H9 (cell line): Measurements from ENCODE around the gene TMEM164. TPM values are rescaled to one million over a fixed set of nuclear protein-coding genes. Genes with fewer than 3 reads are reported as not detected.

Source experiments
- DNase-seq: peaks from one replicate; pipeline ENCODE4 v3.0.0-alpha.2; 2017
- H2AFZ ChIP-seq: one replicate; pipeline ENCODE4 v1.6.1; 2013; ENCODE audit warnings: mild to moderate bottlenecking, low read length, control low read depth, moderate library complexity
- H2AK5ac ChIP-seq: 2 replicates; pipeline ENCODE4 v1.6.1; 2013; ENCODE audit warnings: low read length, control low read depth, mixed read lengths; ENCODE audit not compliant: insufficient read length
- H2BK120ac ChIP-seq: one replicate; pipeline ENCODE4 v1.6.1; 2013; ENCODE audit warnings: low read depth, mild to moderate bottlenecking, low read length, control low read depth, inconsistent platforms; ENCODE audit not compliant: poor library complexity, severe bottlenecking
- H2BK12ac ChIP-seq: 2 replicates; pipeline ENCODE4 v1.6.1; 2013; ENCODE audit warnings: low read length, control low read depth, mixed read lengths, low read depth; ENCODE audit not compliant: insufficient read length
- H2BK15ac ChIP-seq: 2 replicates; pipeline ENCODE4 v1.6.1; 2013; ENCODE audit warnings: low read depth, low read length, control low read depth
- H2BK20ac ChIP-seq: one replicate; pipeline ENCODE4 v1.6.1; 2013; ENCODE audit warnings: low read depth, mild to moderate bottlenecking, low read length, control low read depth, inconsistent platforms; ENCODE audit not compliant: poor library complexity, severe bottlenecking
- H2BK5ac ChIP-seq: 2 replicates; pipeline ENCODE4 v1.6.1; 2013; ENCODE audit warnings: low read length, control low read depth, mixed read lengths; ENCODE audit not compliant: insufficient read length
- H3K14ac ChIP-seq: 2 replicates; pipeline ENCODE4 v1.6.1; 2013; ENCODE audit warnings: low read length, control low read depth; ENCODE audit not compliant: insufficient read depth
- H3K18ac ChIP-seq: 2 replicates; pipeline ENCODE4 v1.6.1; 2013; ENCODE audit warnings: low read depth, mild to moderate bottlenecking, mixed read lengths, low read length, control low read depth; ENCODE audit not compliant: insufficient read length
- H3K23ac ChIP-seq: 2 replicates; pipeline ENCODE4 v1.6.1; 2013; ENCODE audit warnings: low read length, control low read depth, mixed read lengths, low read depth; ENCODE audit not compliant: insufficient read length
- H3K23me2 ChIP-seq: 2 replicates; pipeline ENCODE4 v1.6.1; 2013; ENCODE audit warnings: low read depth, mild to moderate bottlenecking, mixed read lengths, low read length, control low read depth; ENCODE audit not compliant: insufficient read length, poor library complexity, severe bottlenecking
- H3K27ac ChIP-seq: 2 replicates; pipeline ENCODE4 v1.5.1; 2013; ENCODE audit warnings: low read length, control low read depth, mixed read lengths, low read depth; ENCODE audit not compliant: insufficient read length
- H3K27me3 ChIP-seq: 2 replicates; pipeline ENCODE4 v1.6.1; 2013; ENCODE audit warnings: low read length, control low read depth, inconsistent platforms; ENCODE audit not compliant: insufficient read depth
- H3K4ac ChIP-seq: 2 replicates; pipeline ENCODE4 v1.6.1; 2013; ENCODE audit warnings: low read depth, mild to moderate bottlenecking, control low read depth, inconsistent platforms, low read length, moderate library complexity
- H3K4me1 ChIP-seq: 2 replicates; pipeline ENCODE4 v1.6.1; 2013; ENCODE audit warnings: low read length, control low read depth, inconsistent platforms; ENCODE audit not compliant: insufficient read depth
- H3K4me2 ChIP-seq: 2 replicates; pipeline ENCODE4 v1.6.1; 2013; ENCODE audit warnings: low read length, control low read depth, mixed read lengths; ENCODE audit not compliant: insufficient read length, insufficient read depth
- H3K56ac ChIP-seq: 2 replicates; pipeline ENCODE4 v1.6.1; 2013; ENCODE audit warnings: low read depth, mild to moderate bottlenecking, mixed read lengths, low read length, control low read depth; ENCODE audit not compliant: insufficient read length
- H3K79me1 ChIP-seq: 2 replicates; pipeline ENCODE4 v1.6.1; 2013; ENCODE audit warnings: low read depth, mild to moderate bottlenecking, moderate library complexity, low read length, control low read depth, inconsistent platforms; ENCODE audit not compliant: insufficient read depth, poor library complexity, severe bottlenecking
- H3K79me2 ChIP-seq: 2 replicates; pipeline ENCODE4 v1.6.1; 2013; ENCODE audit warnings: low read length, control low read depth, inconsistent platforms; ENCODE audit not compliant: insufficient read depth
- H3K9ac ChIP-seq: 2 replicates; pipeline ENCODE4 v1.6.1; 2013; ENCODE audit warnings: low read length, control low read depth, mixed read lengths; ENCODE audit not compliant: insufficient read length; ENCODE audit errors: extremely low read depth
- H3K9me3 ChIP-seq: one replicate; pipeline ENCODE4 v1.6.1; 2013; ENCODE audit warnings: low read depth, low read length, inconsistent platforms; ENCODE audit not compliant: control insufficient read depth
- H3T11ph ChIP-seq: one replicate; pipeline ENCODE4 v1.6.1; 2013; ENCODE audit warnings: mild to moderate bottlenecking, low read length, control low read depth, inconsistent platforms
- H4K20me1 ChIP-seq: one replicate; pipeline ENCODE4 v1.6.1; 2013; ENCODE audit not compliant: control insufficient read depth, insufficient read length, insufficient read depth
- H4K5ac ChIP-seq: 2 replicates; pipeline ENCODE4 v1.6.1; 2013; ENCODE audit warnings: low read depth, mild to moderate bottlenecking, mixed read lengths, low read length, control low read depth; ENCODE audit not compliant: insufficient read length
- H4K8ac ChIP-seq: replicated peaks from 2 replicates; pipeline ENCODE4 v1.6.1; 2013; ENCODE audit warnings: low read length, control low read depth, mixed read lengths, low read depth; ENCODE audit not compliant: insufficient read length
- H4K91ac ChIP-seq: 2 replicates; pipeline ENCODE4 v1.6.1; 2013; ENCODE audit warnings: low read depth, mild to moderate bottlenecking, moderate library complexity, mixed read lengths, low read length, control low read depth; ENCODE audit not compliant: insufficient read length
- H3K27ac Mint-ChIP-seq, 3 experiments: 2 replicates in 2 of 3; 3 replicates in 1 of 3; pipeline ENCODE4 v1.8.0; 2020 to 2021; ENCODE audit warnings: mixed read lengths in 3 of 3, mild to moderate bottlenecking in 1 of 3, moderate library complexity in 1 of 3
- H3K27me3 Mint-ChIP-seq: 2 replicates; pipeline ENCODE4 v1.8.0; 2021; ENCODE audit warnings: low read depth, mild to moderate bottlenecking, moderate library complexity, mixed read lengths
- H3K36me3 Mint-ChIP-seq, 3 experiments: 2 replicates in 2 of 3; 3 replicates in 1 of 3; pipeline ENCODE4 v1.8.0; 2020 to 2021; ENCODE audit warnings: low read depth in 3 of 3, mixed read lengths in 3 of 3; ENCODE audit not compliant: insufficient read depth in 1 of 3
- H3K4me1 Mint-ChIP-seq, 2 experiments: 2 replicates each; pipeline ENCODE4 v1.8.0; 2020; ENCODE audit warnings: mixed read lengths in 2 of 2
- H3K4me3 Mint-ChIP-seq, 2 experiments: 2 replicates in 1 of 2; 3 replicates in 1 of 2; pipeline ENCODE4 v1.8.0; 2020 to 2021; ENCODE audit warnings: mild to moderate bottlenecking in 2 of 2, mixed read lengths in 2 of 2, moderate library complexity in 1 of 2
- H3K9me3 Mint-ChIP-seq, 2 experiments: 2 replicates in 1 of 2; 3 replicates in 1 of 2; pipeline ENCODE4 v1.8.0; 2020; ENCODE audit warnings: mild to moderate bottlenecking in 2 of 2, mixed read lengths in 2 of 2, moderate library complexity in 1 of 2
- WGBS: extraction: QIAGEN DNeasy Blood & Tissue Kit; methylation state at CpG from one replicate; pipeline ENCODE4 v1.1.7; 2013; ENCODE audit warnings: missing lambda C conversion rate, low lambda C conversion rate, mixed read lengths; ENCODE audit not compliant: insufficient read length; ENCODE audit errors: extremely low coverage; 5-methylcytosine and 5-hydroxymethylcytosine counted together
- total RNA-seq: library from RNA; stranded (reverse); gene quantifications from 2 replicates; pipeline ENCODE4 v1.2.1, GENCODE V29; 2021
- TF ChIP-seq, protein P1 (sequence below): fragments of 200-600 bp; sonication (generic); conservative IDR thresholded peaks from 3 replicates; pipeline ENCODE4 v1.8.0; 2021; ENCODE audit warnings: antibody characterized with exemption, mild to moderate bottlenecking

Gene TMEM164
- total RNA-seq, 1 experiment from 2014 or later = 30.4 TPM

DNA sequence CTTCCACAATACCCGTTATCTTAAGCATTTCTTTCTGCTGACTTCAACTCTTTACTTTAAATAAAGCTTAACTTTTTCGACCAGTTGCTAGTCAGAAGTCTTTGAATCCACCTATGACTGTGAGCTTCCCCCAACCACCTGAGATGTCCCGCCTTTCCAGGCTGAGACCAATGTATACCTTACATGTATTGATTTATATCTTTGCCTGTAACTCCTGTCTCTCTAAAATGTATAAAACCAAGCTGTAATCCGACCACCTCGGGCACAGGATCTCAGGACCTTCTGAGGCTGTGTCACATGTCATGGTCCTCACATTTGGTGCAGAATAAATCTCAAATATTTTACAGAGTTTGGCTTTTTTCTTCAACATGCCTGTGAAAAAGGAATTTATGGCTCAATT, 2.9 kb upstream of the TMEM164 start:
- Histone ChIP-seq H4K8ac (no peak overlapping the region), H2AK5ac (no peak overlapping the region), H3K27me3 (peaks cover 3% of the 10 kb centered on the region; the same call in 1 of the 2 replicates), H2AFZ (no peak overlapping the region), H3K4ac (no peak overlapping the region), H3K27ac (no peak overlapping the region), H3K56ac (no peak overlapping the region), H3T11ph (no peak overlapping the region), H3K23me2 (peaks cover 17% of the 10 kb centered on the region), H4K5ac (no peak overlapping the region), H3K9ac (no peak overlapping the region), H3K79me2 (no peaks in the 10 kb centered on the region), H3K4me1 (peaks cover 8% of the 10 kb centered on the region), H2BK5ac (no peak overlapping the region), H3K4me2 (no peak overlapping the region), H3K23ac (no peak overlapping the region), H4K20me1 (no peaks in the 10 kb centered on the region), H3K18ac (no peak overlapping the region), H2BK12ac (no peak overlapping the region), H2BK15ac (no peak overlapping the region), H3K79me1 (no peaks in the 10 kb centered on the region), H2BK120ac (no peak overlapping the region), H3K9me3 (no peaks in the 10 kb centered on the region), H2BK20ac (no peak overlapping the region), H3K14ac (no peak overlapping the region), H4K91ac (no peak overlapping the region)
- no peak overlapping the region for H3K4me3 Mint-ChIP-seq
- peaks cover 6 to 8% of the 10 kb centered on the region in 2 experiments for H3K9me3 Mint-ChIP-seq
- no peak overlapping the region for H3K27ac Mint-ChIP-seq
- WGBS = no CpG with 5 or more reads among the region's 5 CpGs
- no peak for DNase-seq
- TF ChIP-seq, protein P1, sequence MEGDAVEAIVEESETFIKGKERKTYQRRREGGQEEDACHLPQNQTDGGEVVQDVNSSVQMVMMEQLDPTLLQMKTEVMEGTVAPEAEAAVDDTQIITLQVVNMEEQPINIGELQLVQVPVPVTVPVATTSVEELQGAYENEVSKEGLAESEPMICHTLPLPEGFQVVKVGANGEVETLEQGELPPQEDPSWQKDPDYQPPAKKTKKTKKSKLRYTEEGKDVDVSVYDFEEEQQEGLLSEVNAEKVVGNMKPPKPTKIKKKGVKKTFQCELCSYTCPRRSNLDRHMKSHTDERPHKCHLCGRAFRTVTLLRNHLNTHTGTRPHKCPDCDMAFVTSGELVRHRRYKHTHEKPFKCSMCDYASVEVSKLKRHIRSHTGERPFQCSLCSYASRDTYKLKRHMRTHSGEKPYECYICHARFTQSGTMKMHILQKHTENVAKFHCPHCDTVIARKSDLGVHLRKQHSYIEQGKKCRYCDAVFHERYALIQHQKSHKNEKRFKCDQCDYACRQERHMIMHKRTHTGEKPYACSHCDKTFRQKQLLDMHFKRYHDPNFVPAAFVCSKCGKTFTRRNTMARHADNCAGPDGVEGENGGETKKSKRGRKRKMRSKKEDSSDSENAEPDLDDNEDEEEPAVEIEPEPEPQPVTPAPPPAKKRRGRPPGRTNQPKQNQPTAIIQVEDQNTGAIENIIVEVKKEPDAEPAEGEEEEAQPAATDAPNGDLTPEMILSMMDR = no peak
- H3K27me3 Mint-ChIP-seq = peaks cover 13% of the 10 kb centered on the region
- peaks cover 34 to 43% of the 10 kb centered on the region in 2 experiments for H3K4me1 Mint-ChIP-seq
- H3K36me3 Mint-ChIP-seq = peaks cover 0 to 7% (median 4%) of the 10 kb centered on the region in 3 experiments; a peak in 4 of 7 replicates
